HEK293T (cell line): ENCODE results near the gene CNGA4.

Source experiments
- ARNT ChIP-seq: fragments of 450-650 bp; IDR thresholded peaks from 2 replicates; pipeline ENCODE4 v1.6.1; 2017; ENCODE audit warnings: mild to moderate bottlenecking
- CTBP1 ChIP-seq: fragments of 450-650 bp; IDR thresholded peaks from 2 replicates; pipeline ENCODE4 v1.6.1; 2016; ENCODE audit warnings: borderline replicate concordance
- ELF4 ChIP-seq: fragments of 450-650 bp; IDR thresholded peaks from 2 replicates; pipeline ENCODE4 v1.6.1; 2017; ENCODE audit warnings: antibody characterized with exemption
- FOXM1 ChIP-seq: fragments of 450-650 bp; IDR thresholded peaks from 2 replicates; pipeline ENCODE4 v1.6.1; 2017; ENCODE audit warnings: mild to moderate bottlenecking, borderline replicate concordance
- L3MBTL2 ChIP-seq: fragments of 450-650 bp; conservative IDR thresholded peaks from 2 replicates; pipeline ENCODE4 v1.6.1; 2016; ENCODE audit warnings: mild to moderate bottlenecking
- NFRKB ChIP-seq: fragments of 450-650 bp; IDR thresholded peaks from 2 replicates; pipeline ENCODE4 v1.6.1; 2016; ENCODE audit warnings: mild to moderate bottlenecking, moderate library complexity
- PKNOX1 ChIP-seq: fragments of 450-650 bp; IDR thresholded peaks from 2 replicates; pipeline ENCODE4 v1.6.1; 2016
- SP1 ChIP-seq: fragments of 450-650 bp; IDR thresholded peaks from 2 replicates; pipeline ENCODE4 v1.6.1; 2017
- SUZ12 ChIP-seq: fragments of 450-650 bp; IDR thresholded peaks from 2 replicates; pipeline ENCODE4 v1.6.1; 2016; ENCODE audit warnings: mild to moderate bottlenecking
- TARDBP ChIP-seq: fragments of 450-650 bp; IDR thresholded peaks from 2 replicates; pipeline ENCODE4 v1.6.1; 2016
- ZNF384 ChIP-seq: fragments of 450-650 bp; IDR thresholded peaks from 2 replicates; pipeline ENCODE4 v1.6.1; 2016

- no peak for TF ChIP-seq ELF4
- no peak for TF ChIP-seq NFRKB
- TF ChIP-seq ARNT: no peak
- TF ChIP-seq ZNF384: no peak
- TF ChIP-seq CTBP1: no peak
- TF ChIP-seq SUZ12: no peak
- TF ChIP-seq SP1: no peak
- no peak for TF ChIP-seq PKNOX1
- no peak for TF ChIP-seq L3MBTL2
- TF ChIP-seq FOXM1: no peak
- no peak for TF ChIP-seq TARDBP
Measured at GRCh38 chr11:6284250-6284649, 45.4 kb downstream of the CNGA4 start.
